ENCODE results near the gene IQCN. TPM values are rescaled to one million over a fixed set of nuclear protein-coding genes. Genes with fewer than 3 reads are reported as not detected.

IQCN gene
- total and polyA plus RNA-seq, 4 donors: 0.19 to 2.4 (median 0.53) TPM

DNA sequence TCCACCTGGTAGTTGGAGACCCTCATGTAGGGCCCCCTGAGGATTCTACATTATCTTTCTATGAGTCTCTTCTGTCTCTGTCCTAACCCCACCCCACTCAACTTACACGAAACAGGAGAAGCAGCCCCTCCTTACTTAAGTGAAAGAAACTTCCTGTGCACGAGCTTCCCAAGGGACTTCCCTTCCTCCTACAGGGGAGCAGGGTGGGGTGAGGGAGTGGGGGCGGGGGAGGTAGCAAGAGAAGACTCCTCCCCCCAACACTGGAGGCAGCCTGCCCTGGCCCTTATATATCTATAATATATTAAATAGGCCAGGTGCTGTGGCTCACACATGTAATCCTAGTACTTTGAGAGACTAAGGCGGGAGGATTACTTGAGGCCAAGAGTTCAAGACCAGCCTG is 42.5 kb downstream of the IQCN start:
- Histone ChIP-seq H3K27me3 (ENCODE audit: control insufficient read depth in 4 of 4, insufficient read depth in 4 of 4, low read length in 3 of 4) (peaks cover 0 to 6% (median 0%) of the 10 kb centered on the region in 4 donors), H3K4me3 (ENCODE audit: low read depth in 1 of 3, low read length in 3 of 3) (no peak overlapping the region), H3K36me3 (ENCODE audit: control insufficient read depth in 4 of 4, insufficient read depth in 3 of 4, low read depth in 1 of 4, low read length in 3 of 4) (no peaks in the 10 kb centered on the region), H3K9ac (ENCODE audit: low read depth in 1 of 2, low read length in 2 of 2) (no peak overlapping the region), H3K9me3 (ENCODE audit: control insufficient read depth in 4 of 4, low read length in 3 of 4) (peaks cover 0 to 7% (median 6%) of the 10 kb centered on the region in 4 donors), H3K4me1 (ENCODE audit: control insufficient read depth in 4 of 4, insufficient read depth in 4 of 4, low read length in 3 of 4) (no peaks in the 10 kb centered on the region), H3K27ac (ENCODE audit: low read depth in 1 of 2, low read length in 2 of 2) (no peak overlapping the region)
- WGBS: 31% methylated on average over 4 of the region's 4 CpGs
- DNase-seq (ENCODE audit: low spot score): no peak
- TF ChIP-seq RAD21 (IDR thresholded peaks at IDR 0.05) (no peak), TAF1 (conservative IDR thresholded peaks at IDR 0.05) (no peak), NR2F2 (IDR thresholded peaks at IDR 0.05) (no peak), SP1 (IDR thresholded peaks at IDR 0.05) (no peak), HNF4G (IDR thresholded peaks at IDR 0.05) (no peak), YY1 (IDR thresholded peaks at IDR 0.05) (no peak), RXRA (IDR thresholded peaks at IDR 0.05) (no peak), FOXA2 (IDR thresholded peaks at IDR 0.05) (no peak), ATF3 (IDR thresholded peaks at IDR 0.05) (no peak), EGR1 (IDR thresholded peaks at IDR 0.05; ENCODE audit: low read depth in 2 of 2) (no peak), GABPA (IDR thresholded peaks at IDR 0.05 in 1 of 2, conservative IDR thresholded peaks at IDR 0.05 in 1 of 2) (no peak)
- TF ChIP-seq, protein P1, sequence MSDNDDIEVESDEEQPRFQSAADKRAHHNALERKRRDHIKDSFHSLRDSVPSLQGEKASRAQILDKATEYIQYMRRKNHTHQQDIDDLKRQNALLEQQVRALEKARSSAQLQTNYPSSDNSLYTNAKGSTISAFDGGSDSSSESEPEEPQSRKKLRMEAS (IDR thresholded peaks at IDR 0.05): no peak
- TF ChIP-seq, protein P2, sequence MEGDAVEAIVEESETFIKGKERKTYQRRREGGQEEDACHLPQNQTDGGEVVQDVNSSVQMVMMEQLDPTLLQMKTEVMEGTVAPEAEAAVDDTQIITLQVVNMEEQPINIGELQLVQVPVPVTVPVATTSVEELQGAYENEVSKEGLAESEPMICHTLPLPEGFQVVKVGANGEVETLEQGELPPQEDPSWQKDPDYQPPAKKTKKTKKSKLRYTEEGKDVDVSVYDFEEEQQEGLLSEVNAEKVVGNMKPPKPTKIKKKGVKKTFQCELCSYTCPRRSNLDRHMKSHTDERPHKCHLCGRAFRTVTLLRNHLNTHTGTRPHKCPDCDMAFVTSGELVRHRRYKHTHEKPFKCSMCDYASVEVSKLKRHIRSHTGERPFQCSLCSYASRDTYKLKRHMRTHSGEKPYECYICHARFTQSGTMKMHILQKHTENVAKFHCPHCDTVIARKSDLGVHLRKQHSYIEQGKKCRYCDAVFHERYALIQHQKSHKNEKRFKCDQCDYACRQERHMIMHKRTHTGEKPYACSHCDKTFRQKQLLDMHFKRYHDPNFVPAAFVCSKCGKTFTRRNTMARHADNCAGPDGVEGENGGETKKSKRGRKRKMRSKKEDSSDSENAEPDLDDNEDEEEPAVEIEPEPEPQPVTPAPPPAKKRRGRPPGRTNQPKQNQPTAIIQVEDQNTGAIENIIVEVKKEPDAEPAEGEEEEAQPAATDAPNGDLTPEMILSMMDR (IDR thresholded peaks at IDR 0.05; ENCODE audit: low read depth, low read length, missing input control): no peak
- TF ChIP-seq, protein P3, sequence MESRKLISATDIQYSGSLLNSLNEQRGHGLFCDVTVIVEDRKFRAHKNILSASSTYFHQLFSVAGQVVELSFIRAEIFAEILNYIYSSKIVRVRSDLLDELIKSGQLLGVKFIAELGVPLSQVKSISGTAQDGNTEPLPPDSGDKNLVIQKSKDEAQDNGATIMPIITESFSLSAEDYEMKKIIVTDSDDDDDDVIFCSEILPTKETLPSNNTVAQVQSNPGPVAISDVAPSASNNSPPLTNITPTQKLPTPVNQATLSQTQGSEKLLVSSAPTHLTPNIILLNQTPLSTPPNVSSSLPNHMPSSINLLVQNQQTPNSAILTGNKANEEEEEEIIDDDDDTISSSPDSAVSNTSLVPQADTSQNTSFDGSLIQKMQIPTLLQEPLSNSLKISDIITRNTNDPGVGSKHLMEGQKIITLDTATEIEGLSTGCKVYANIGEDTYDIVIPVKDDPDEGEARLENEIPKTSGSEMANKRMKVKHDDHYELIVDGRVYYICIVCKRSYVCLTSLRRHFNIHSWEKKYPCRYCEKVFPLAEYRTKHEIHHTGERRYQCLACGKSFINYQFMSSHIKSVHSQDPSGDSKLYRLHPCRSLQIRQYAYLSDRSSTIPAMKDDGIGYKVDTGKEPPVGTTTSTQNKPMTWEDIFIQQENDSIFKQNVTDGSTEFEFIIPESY (IDR thresholded peaks at IDR 0.05): no peak

DNA sequence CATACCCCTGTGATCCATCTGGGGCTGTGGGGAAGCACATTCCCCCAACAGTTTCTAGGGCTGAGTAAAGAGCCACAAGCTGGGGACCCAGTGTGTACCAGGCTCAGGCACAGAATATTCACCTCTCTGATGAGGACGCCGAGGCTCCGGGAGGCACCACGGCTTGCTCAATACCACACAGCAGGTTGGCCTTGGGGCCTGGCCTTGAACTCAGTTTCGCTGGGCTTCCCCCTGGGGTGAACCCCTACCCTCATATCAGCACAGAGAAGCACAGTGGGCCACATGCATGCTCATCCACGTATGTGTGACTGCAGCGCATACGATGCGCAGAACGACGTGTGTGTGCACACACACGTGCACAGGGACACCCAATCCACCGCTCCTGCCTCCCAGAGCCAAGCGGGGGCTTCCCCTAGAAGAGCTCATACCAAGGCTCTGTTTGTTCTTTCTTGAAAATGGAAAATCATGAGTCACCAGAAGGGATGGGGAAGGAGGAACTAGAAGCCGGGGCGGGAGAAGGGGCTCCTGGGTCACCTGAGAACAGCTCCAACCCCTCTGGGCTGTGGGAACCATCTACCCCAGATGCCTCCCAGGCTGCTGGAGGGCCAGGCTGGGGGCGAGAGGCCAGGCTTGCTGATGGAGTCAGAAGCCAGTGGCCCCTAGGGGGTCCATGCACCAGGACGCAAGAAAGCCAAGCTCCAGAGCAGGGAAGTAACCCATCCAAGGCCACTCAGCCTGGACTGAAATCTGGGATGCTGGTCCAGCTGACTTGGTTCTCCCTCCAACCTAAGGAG is 43.1 kb downstream of the IQCN start:
- Histone ChIP-seq H3K36me3 (ENCODE audit: control insufficient read depth in 4 of 4, insufficient read depth in 3 of 4, low read depth in 1 of 4, low read length in 3 of 4) (no peaks in the 10 kb centered on the region), H3K27me3 (ENCODE audit: control insufficient read depth in 4 of 4, insufficient read depth in 4 of 4, low read length in 3 of 4) (peaks cover 0 to 6% (median 0%) of the 10 kb centered on the region in 4 donors), H3K9me3 (ENCODE audit: control insufficient read depth in 4 of 4, low read length in 3 of 4) (peaks cover 0 to 7% (median 6%) of the 10 kb centered on the region in 4 donors), H3K27ac (ENCODE audit: low read depth in 1 of 2, low read length in 2 of 2) (no peak overlapping the region), H3K4me1 (ENCODE audit: control insufficient read depth in 4 of 4, insufficient read depth in 4 of 4, low read length in 3 of 4) (peaks cover 0 to 1% (median 0%) of the 10 kb centered on the region in 4 donors), H3K9ac (ENCODE audit: low read depth in 1 of 2, low read length in 2 of 2) (no peak overlapping the region), H3K4me3 (ENCODE audit: low read depth in 1 of 3, low read length in 3 of 3) (no peak overlapping the region)
- 51% methylated on average over 18 of the region's 18 CpGs for WGBS
- DNase-seq (ENCODE audit: low spot score): no peak
- TF ChIP-seq RXRA (IDR thresholded peaks at IDR 0.05): no peak
- TF ChIP-seq, protein P2 (IDR thresholded peaks at IDR 0.05; ENCODE audit: low read depth, low read length, missing input control): no peak
- TF ChIP-seq TAF1 (conservative IDR thresholded peaks at IDR 0.05): no peak
- TF ChIP-seq, protein P1 (IDR thresholded peaks at IDR 0.05): no peak
- TF ChIP-seq JUND (IDR thresholded peaks at IDR 0.05): no peak
- TF ChIP-seq YY1 (IDR thresholded peaks at IDR 0.05): no peak
- TF ChIP-seq, protein P3 (IDR thresholded peaks at IDR 0.05): no peak
- TF ChIP-seq ATF3 (IDR thresholded peaks at IDR 0.05): no peak
- TF ChIP-seq HNF4G (IDR thresholded peaks at IDR 0.05): no peak
- TF ChIP-seq, protein P4, sequence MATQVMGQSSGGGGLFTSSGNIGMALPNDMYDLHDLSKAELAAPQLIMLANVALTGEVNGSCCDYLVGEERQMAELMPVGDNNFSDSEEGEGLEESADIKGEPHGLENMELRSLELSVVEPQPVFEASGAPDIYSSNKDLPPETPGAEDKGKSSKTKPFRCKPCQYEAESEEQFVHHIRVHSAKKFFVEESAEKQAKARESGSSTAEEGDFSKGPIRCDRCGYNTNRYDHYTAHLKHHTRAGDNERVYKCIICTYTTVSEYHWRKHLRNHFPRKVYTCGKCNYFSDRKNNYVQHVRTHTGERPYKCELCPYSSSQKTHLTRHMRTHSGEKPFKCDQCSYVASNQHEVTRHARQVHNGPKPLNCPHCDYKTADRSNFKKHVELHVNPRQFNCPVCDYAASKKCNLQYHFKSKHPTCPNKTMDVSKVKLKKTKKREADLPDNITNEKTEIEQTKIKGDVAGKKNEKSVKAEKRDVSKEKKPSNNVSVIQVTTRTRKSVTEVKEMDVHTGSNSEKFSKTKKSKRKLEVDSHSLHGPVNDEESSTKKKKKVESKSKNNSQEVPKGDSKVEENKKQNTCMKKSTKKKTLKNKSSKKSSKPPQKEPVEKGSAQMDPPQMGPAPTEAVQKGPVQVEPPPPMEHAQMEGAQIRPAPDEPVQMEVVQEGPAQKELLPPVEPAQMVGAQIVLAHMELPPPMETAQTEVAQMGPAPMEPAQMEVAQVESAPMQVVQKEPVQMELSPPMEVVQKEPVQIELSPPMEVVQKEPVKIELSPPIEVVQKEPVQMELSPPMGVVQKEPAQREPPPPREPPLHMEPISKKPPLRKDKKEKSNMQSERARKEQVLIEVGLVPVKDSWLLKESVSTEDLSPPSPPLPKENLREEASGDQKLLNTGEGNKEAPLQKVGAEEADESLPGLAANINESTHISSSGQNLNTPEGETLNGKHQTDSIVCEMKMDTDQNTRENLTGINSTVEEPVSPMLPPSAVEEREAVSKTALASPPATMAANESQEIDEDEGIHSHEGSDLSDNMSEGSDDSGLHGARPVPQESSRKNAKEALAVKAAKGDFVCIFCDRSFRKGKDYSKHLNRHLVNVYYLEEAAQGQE (IDR thresholded peaks at IDR 0.05): no peak
- TF ChIP-seq FOXA1 (IDR thresholded peaks at IDR 0.05): no peak
- TF ChIP-seq RAD21 (IDR thresholded peaks at IDR 0.05): no peak
